GM21526 (cell line): ENCODE measurements around the gene HEATR3.

Experiments
- ATAC-seq: cut with Tn5 transposase; IDR thresholded peaks from one replicate; pipeline ENCODE4 v1.9.1; 2021; ENCODE audit warnings: moderate library complexity; ENCODE audit not compliant: unreplicated experiment, low FRiP score

Gene HEATR3

DNA sequence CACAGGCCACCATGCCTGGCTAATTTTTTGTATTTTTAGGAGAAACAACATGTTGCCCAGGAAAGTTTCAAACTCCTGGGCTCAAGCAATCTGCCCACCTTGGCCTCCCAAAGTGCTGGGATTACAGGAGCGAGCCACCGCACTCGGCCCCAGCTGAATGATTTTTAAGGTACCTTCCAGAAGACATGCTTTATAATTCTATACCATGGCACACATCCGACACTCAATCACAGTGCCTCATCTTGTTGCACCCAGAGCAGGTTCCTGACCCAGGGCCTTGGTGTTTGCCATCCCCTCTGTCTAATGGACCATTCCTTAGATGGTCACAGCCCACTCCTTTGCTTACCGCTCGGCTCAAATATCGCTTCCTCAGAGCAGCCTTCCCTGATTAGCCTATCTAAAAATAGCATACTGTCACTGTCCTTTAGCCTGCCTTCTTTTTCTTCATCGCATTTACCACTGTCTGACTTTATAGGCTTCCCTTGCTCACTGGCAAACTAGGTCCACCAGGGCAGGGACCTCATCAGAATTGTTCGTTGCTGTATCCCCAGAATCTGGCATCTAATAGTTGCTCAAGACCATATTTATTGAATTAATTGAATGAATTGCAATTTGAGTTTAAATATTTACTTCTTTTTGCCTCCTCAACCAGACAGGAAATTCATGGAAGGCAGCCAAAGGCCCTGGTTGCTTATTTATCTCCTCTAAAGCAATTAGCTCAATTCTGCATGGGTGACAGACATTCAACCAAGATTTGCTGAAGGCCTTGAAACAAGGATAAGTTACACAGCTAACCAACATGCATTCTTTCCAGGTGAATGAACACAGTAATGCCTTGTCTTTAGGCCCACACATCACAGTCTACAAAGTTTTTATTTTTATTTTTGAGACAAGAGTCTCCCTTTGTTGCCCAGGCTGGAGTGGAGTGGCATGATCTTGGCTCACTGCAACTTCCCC is 81.0 kb downstream of the HEATR3 start:
- ATAC-seq, result no peak

DNA sequence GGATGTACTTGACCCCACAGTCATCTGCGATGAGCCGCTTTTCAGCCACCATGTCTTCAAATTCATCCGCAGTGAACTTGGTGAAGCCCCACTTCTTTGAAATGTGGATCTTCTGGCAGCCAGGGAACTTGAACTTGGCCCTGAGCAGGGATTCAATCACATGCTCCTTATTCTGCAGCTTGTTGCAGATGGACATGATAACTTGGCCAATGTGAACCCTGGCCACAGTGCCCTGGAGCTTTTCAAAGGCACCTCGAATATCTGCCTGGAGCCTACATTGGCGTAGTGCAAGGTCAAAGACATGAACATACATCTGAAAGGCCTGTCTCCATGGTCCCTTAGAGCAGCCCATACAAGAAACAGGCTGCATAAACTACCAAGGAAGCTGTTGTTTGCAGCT is 85.6 kb downstream of the HEATR3 start:
- no peak for ATAC-seq

DNA sequence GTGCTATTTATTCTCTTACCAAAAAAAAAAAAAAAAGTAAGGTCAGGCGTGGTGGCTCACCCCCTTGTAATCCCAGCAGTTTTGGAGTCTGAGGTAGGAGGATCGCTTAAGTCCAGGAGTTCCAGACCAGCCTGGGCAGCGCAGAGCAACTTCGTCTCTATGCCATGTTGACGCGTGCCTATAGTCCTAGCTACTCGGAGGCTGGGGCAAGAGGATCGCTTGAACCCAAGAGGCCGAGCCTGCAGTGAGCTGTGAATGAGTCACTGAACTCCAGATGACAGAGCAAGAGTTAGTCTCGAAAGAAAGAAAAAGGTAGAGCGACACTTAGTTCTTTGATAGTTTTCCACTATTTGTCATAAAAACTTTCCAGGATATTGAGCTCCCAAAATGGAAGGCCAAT is 86.0 kb downstream of the HEATR3 start:
- no peak for ATAC-seq

DNA sequence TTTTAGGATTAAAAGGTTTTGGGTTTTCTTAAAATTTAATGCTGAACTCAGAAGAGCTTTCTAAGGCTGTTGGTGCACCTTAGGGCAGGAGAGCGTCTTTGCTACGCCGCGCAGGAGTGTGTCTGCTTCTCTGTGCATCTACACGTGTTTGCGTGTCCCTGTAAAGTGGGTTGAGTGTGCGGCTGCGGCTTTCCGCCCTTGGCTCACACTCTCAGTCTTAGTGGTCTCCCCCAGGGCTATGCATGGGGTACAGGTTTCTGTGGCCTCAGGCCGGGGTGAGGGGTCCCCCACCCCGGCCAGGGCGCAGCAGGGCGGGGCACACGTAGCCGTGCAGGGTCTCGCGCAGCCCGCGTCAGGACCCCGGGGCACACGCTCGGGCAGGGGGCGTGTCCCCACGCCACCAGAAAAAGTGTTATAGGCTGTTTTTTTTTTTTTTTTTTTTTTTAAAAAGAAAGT is 86.6 kb downstream of the HEATR3 start:
- peak; percentile 54 for ATAC-seq

DNA sequence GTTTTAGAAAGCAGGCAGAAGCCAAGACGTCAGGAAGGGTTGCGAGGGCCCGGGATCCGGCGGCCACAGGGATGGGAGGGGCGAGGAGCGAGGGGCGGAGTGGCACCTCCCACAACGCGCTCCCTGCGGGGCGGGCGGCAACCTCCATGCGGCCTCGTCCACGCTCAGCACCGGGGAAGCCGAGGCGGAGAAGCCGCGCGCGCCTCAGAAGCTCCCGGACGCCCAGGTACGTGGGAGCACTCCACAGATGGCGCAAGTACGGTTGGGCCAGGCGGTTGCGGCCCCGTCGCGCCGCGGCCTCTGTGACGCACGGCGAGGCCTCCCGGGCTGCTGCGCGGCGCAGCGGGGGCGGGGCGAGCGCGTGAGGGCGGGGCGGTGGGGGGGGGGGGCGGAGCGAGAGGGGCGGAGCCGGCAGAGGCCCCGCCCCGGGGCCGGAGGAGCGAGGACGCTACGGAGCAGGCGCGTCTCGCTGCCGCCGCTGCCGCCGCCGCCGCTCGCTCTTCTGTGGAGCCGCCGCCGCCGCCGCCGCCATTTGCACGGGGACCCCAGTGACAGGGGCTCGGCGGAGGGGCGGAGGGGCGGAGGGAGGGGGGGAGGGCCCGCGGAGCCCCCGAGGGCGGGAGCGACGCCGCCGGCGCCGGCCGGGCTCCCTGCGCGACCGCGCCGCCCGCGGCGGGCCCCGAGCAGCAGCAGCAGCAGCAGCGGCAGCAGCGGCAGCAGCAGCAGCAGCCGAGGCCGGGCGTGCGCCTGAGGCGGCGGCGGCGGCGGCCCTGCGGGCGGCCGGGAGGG is 87.2 kb downstream of the HEATR3 start, which contains the start of gene TENT4B:
Gene TENT4B, plus strand, starts transcription at position 500 of the 789 bp plus-strand sequence. CDS start 316 bp downstream, outside the sequence.
- peak; percentile 75 for ATAC-seq

DNA sequence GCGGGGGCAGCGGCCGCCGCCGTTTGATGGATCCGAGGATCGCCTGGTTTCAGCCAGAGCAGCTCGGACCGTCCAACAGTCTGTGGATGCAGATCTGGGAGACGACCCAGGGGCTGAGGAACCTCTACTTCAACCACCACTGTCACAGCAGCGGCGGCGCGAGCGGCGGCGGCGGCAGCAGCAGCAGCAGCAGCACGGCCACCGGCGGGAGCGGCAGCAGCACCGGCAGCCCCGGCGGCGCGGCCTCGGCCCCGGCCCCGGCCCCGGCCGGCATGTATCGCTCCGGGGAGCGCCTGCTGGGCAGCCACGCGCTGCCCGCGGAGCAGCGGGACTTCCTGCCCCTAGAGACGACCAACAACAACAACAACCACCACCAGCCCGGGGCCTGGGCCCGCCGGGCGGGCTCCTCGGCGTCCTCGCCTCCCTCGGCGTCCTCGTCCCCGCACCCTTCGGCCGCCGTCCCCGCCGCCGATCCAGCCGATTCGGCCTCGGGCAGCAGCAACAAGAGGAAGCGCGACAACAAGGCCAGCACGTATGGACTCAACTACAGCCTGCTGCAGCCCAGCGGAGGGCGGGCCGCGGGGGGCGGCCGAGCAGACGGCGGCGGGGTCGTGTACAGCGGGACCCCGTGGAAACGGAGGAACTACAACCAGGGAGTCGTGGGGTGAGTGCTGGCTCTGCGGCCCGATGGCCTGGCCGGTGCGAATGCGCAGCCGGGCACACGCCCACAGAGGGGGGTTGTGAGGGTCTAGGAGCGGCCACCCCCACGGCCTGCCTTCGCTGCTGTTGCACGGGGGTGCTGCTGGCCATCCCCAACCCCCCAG is 88.0 kb downstream of the HEATR3 start:
- peak; percentile 4 for ATAC-seq

DNA sequence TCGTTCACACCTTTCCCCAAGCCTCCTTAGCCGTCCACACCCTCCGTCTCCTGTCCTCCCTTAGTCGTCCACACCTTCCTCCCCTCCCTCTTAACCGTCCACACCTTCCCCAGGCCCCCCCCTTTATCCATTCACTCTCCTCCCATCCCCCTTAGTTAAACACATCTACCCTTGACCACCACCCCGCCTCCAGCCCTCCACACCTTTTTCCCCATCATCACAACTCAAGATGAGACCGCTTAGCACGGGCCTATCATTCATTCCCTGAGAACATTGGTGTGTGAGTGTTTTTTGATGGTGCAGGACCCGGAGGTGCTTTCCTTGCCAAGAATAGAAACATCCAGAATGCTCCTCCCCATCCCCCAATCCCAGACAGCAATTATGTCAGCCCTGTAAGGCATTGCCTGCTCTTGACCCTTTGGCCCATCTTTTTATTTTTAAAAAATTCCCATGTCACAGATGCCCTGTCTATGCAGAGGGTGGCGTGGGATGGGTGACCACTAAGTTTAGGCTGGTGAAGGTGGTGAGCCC is 88.7 kb downstream of the HEATR3 start:
- ATAC-seq, result no peak

DNA sequence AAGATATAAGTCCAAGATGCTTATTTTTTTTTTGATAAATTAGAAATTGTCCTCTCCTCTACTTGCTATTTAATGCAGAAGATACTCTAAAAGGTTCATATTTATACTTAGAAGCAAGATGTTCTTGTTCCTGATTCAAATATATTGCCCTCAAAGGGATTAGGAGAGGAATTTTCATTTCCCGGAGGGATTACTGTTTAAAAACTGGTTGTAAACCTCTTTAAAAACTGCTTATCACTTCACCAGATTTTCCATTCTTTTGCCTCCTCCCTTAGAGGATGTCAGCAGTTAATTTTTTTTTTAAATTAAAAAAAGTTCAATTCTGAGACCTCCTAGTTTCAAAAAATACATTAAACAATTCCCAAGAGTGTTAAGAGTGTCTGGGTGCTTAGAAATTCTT is 90.2 kb downstream of the HEATR3 start:
- ATAC-seq, result no peak
